Mesenchymal stem cell (in vitro differentiated cells and primary cell): ENCODE measurements around the gene SPNS1.

Experiments used
- DNase-seq: peaks from one replicate; pipeline ENCODE4 v3.0.0-alpha.2; 2013
- H2AFZ ChIP-seq: one replicate; pipeline ENCODE4 v1.6.1; 2013; ENCODE audit warnings: low read depth, mild to moderate bottlenecking, control low read depth, inconsistent platforms, low read length, moderate library complexity
- H2AK5ac ChIP-seq: 2 replicates; pipeline ENCODE4 v1.6.1; 2013; ENCODE audit warnings: low read length, moderate library complexity, mild to moderate bottlenecking, inconsistent platforms; ENCODE audit not compliant: severe bottlenecking
- H2BK120ac ChIP-seq: one replicate; pipeline ENCODE4 v1.6.1; 2013; ENCODE audit warnings: low read depth, mild to moderate bottlenecking, inconsistent platforms, low read length, moderate library complexity
- H2BK12ac ChIP-seq, 2 experiments: one replicate each; pipeline ENCODE4 v1.6.1; 2013; ENCODE audit warnings: inconsistent platforms in 2 of 2, low read length in 2 of 2, mild to moderate bottlenecking in 2 of 2, moderate library complexity in 2 of 2, control low read depth in 1 of 2
- H2BK15ac ChIP-seq: one replicate; pipeline ENCODE4 v1.6.1; 2013; ENCODE audit warnings: mild to moderate bottlenecking, low read depth, inconsistent platforms; ENCODE audit not compliant: poor library complexity, severe bottlenecking
- H2BK5ac ChIP-seq: 2 replicates; pipeline ENCODE4 v1.6.1; 2013; ENCODE audit warnings: low read depth, mild to moderate bottlenecking, low read length, control low read depth, inconsistent platforms; ENCODE audit not compliant: poor library complexity, severe bottlenecking
- H3K14ac ChIP-seq, 2 experiments: one replicate each; pipeline ENCODE4 v1.6.1; 2013; ENCODE audit warnings: inconsistent platforms in 2 of 2, low read length in 2 of 2, control low read depth in 1 of 2, mild to moderate bottlenecking in 1 of 2, moderate library complexity in 1 of 2
- H3K18ac ChIP-seq, 2 experiments: one replicate each; pipeline ENCODE4 v1.6.1; 2013; ENCODE audit warnings: inconsistent platforms in 2 of 2, low read length in 2 of 2, control low read depth in 1 of 2, low read depth in 1 of 2, mild to moderate bottlenecking in 1 of 2
- H3K23ac ChIP-seq, 2 experiments: one replicate each; pipeline ENCODE4 v1.6.1; 2013; ENCODE audit warnings: inconsistent platforms in 2 of 2, low read length in 2 of 2, mild to moderate bottlenecking in 2 of 2, moderate library complexity in 2 of 2, control low read depth in 1 of 2
- H3K27ac ChIP-seq: 2 replicates; pipeline ENCODE4 v1.5.1; 2013; ENCODE audit warnings: mild to moderate bottlenecking, moderate library complexity, low read length, control low read depth, inconsistent platforms; ENCODE audit not compliant: poor library complexity, severe bottlenecking
- H3K27me3 ChIP-seq, 2 experiments: 2 replicates each; pipeline versions ENCODE4 v1.6.1 to v1.7.0; 2013; ENCODE audit warnings: low read length in 2 of 2, mild to moderate bottlenecking in 2 of 2, moderate library complexity in 2 of 2, control low read depth in 1 of 2, inconsistent platforms in 1 of 2; ENCODE audit not compliant: control insufficient read depth in 1 of 2, insufficient read depth in 1 of 2
- H3K36me3 ChIP-seq, 2 experiments: 2 replicates each; pipeline versions ENCODE4 v1.6.1 to v1.7.0; 2013; ENCODE audit warnings: low read length in 2 of 2, control low read depth in 1 of 2, inconsistent platforms in 1 of 2, low read depth in 1 of 2, mild to moderate bottlenecking in 1 of 2; ENCODE audit not compliant: insufficient read depth in 2 of 2, control insufficient read depth in 1 of 2
- H3K4ac ChIP-seq, 2 experiments: one replicate each; pipeline ENCODE4 v1.6.1; 2013; ENCODE audit warnings: inconsistent platforms in 2 of 2, low read length in 2 of 2, mild to moderate bottlenecking in 2 of 2, moderate library complexity in 2 of 2, control low read depth in 1 of 2, low read depth in 1 of 2
- H3K4me1 ChIP-seq: 2 replicates; pipeline ENCODE4 v1.6.1; 2013; ENCODE audit warnings: low read depth, low read length, control low read depth; ENCODE audit not compliant: control insufficient read depth, insufficient read depth
- H3K4me2 ChIP-seq: 2 replicates; pipeline ENCODE4 v1.6.1; 2013; ENCODE audit warnings: low read length, mild to moderate bottlenecking, inconsistent platforms; ENCODE audit not compliant: poor library complexity, severe bottlenecking
- H3K4me3 ChIP-seq, 2 experiments: 2 replicates each; pipeline versions ENCODE4 v1.5.1 to v1.7.0; 2013; ENCODE audit warnings: low read length in 2 of 2, mild to moderate bottlenecking in 2 of 2, control low read depth in 1 of 2, low read depth in 1 of 2; ENCODE audit not compliant: insufficient read depth in 1 of 2
- H3K79me1 ChIP-seq: replicated peaks from 2 replicates; pipeline ENCODE4 v1.6.1; 2013; ENCODE audit warnings: mild to moderate bottlenecking, control low read depth, low read length, inconsistent platforms; ENCODE audit not compliant: poor library complexity, severe bottlenecking
- H3K9ac ChIP-seq: 2 replicates; pipeline ENCODE4 v1.7.0; 2013; ENCODE audit warnings: mild to moderate bottlenecking, low read length, moderate library complexity
- H3K9me3 ChIP-seq: 2 replicates; pipeline ENCODE4 v1.7.0; 2013; ENCODE audit warnings: mild to moderate bottlenecking, low read length; ENCODE audit not compliant: control insufficient read depth
- H4K8ac ChIP-seq: one replicate; pipeline ENCODE4 v1.6.1; 2013; ENCODE audit warnings: inconsistent platforms, mild to moderate bottlenecking, low read length, moderate library complexity
- H4K91ac ChIP-seq: one replicate; pipeline ENCODE4 v1.6.1; 2013; ENCODE audit warnings: mild to moderate bottlenecking, low read length, inconsistent platforms
- WGBS: methylation state at CpG from one replicate; pipeline ENCODE4 v1.1.7; 2013; ENCODE audit warnings: mixed read lengths; 5-methylcytosine and 5-hydroxymethylcytosine counted together

The SPNS1 gene

GRCh38 chr16:29028457-29029167 lies 54.0 kb downstream of the SPNS1 start:
- Histone ChIP-seq H2BK15ac (no peak overlapping the region), H2AFZ (no peak overlapping the region), H2BK12ac (no peak overlapping the region), H4K8ac (no peak overlapping the region), H3K4me3 (peak overlapping the region in 1 of 2 experiments; percentile 42), H3K9ac (no peak overlapping the region), H3K18ac (peak overlapping the region in 1 of 2 experiments; percentile 1), H4K91ac (no peak overlapping the region), H3K4me2 (no peak overlapping the region), H3K4me1 (peaks cover 14% of the 10 kb centered on the region), H3K9me3 (no peaks in the 10 kb centered on the region), H3K36me3 (no peaks in the 10 kb centered on the region), H3K14ac (peak overlapping the region in 1 of 2 experiments; percentile 19), H2BK120ac (no peak overlapping the region), H2BK5ac (no peak overlapping the region), H2AK5ac (no peak overlapping the region), H3K79me1 (no peaks in the 10 kb centered on the region), H3K27ac (no peak overlapping the region), H3K4ac (no peak overlapping the region), H3K27me3 (peaks cover 0 to 6% of the 10 kb centered on the region in 2 experiments), H3K23ac (no peak overlapping the region)
- 85% methylated on average over 5 of the region's 7 CpGs for WGBS
- no peak for DNase-seq

- H3K4me1 ChIP-seq, result peaks cover 14% of the 10 kb centered on the region
- H4K91ac ChIP-seq, result no peak overlapping the region
- no peak overlapping the region for H3K23ac ChIP-seq
- no peak overlapping the region for H2BK120ac ChIP-seq
- H2BK5ac ChIP-seq, result no peak overlapping the region
- no peaks in the 10 kb centered on the region for H3K36me3 ChIP-seq
- H3K4me3 ChIP-seq, result peak overlapping the region in 1 of 2 experiments; percentile 42
- H3K4ac ChIP-seq, result no peak overlapping the region
- H3K27me3 ChIP-seq, result peaks cover 0 to 2% of the 10 kb centered on the region in 2 experiments
- H4K8ac ChIP-seq, result peak overlapping the region; percentile 66
- no peaks in the 10 kb centered on the region for H3K79me1 ChIP-seq
- H3K4me2 ChIP-seq, result peak overlapping the region; percentile 51
- WGBS, result 30% methylated on average over 15 of the region's 16 CpGs
- no peak overlapping the region for H2AK5ac ChIP-seq
- no peak overlapping the region for H2BK15ac ChIP-seq
- peak; percentile 97 for DNase-seq
- H2AFZ ChIP-seq, result peak overlapping the region; percentile 16
- H3K9me3 ChIP-seq, result no peaks in the 10 kb centered on the region
- H3K27ac ChIP-seq, result no peak overlapping the region
- H3K18ac ChIP-seq, result no peak overlapping the region
- H3K9ac ChIP-seq, result no peak overlapping the region
- peak overlapping the region in 1 of 2 experiments; percentile 17 for H2BK12ac ChIP-seq
- no peak overlapping the region for H3K14ac ChIP-seq
These were observed 54.8 kb downstream of the SPNS1 start for GRCh38 chr16:29029168-29029994.

GRCh38 chr16:29030086-29030840 lies 55.7 kb downstream of the SPNS1 start:
- Histone ChIP-seq H3K79me1 (no peaks in the 10 kb centered on the region), H2BK12ac (no peak overlapping the region), H2AFZ (no peak overlapping the region), H3K4me2 (no peak overlapping the region), H3K23ac (no peak overlapping the region), H3K27ac (no peak overlapping the region), H3K18ac (no peak overlapping the region), H3K4me3 (no peak overlapping the region), H3K9me3 (no peaks in the 10 kb centered on the region), H2BK120ac (no peak overlapping the region), H2BK15ac (no peak overlapping the region), H3K4ac (no peak overlapping the region), H3K27me3 (no peaks in the 10 kb centered on the region), H3K14ac (no peak overlapping the region), H4K8ac (no peak overlapping the region), H2AK5ac (peak overlapping the region; percentile 12), H2BK5ac (no peak overlapping the region), H3K4me1 (peaks cover 14% of the 10 kb centered on the region), H3K9ac (no peak overlapping the region), H4K91ac (no peak overlapping the region), H3K36me3 (no peaks in the 10 kb centered on the region)
- DNase-seq, result no peak
- 91% methylated on average over 7 of the region's 8 CpGs for whole genome bisulfite sequencing
